GM12878 (cell line): Measurements from ENCODE around the gene IFT122.

Source experiments
- CBX5 ChIP-seq: sonication (generic); IDR thresholded peaks from 2 replicates; pipeline ENCODE4 v1.6.1; 2016; ENCODE audit warnings: low read depth, moderate library complexity, mild to moderate bottlenecking, inconsistent platforms
- CREB1 ChIP-seq: IDR thresholded peaks from 2 replicates; pipeline ENCODE4 v1.6.1; 2012; ENCODE audit warnings: low read depth, mild to moderate bottlenecking, inconsistent platforms
- CTCF ChIP-seq, 3 experiments: IDR thresholded peaks in 2 of 3; conservative IDR thresholded peaks in 1 of 3; 2 replicates each; pipeline ENCODE4 v1.5.1; 2011; ENCODE audit warnings: low read depth in 3 of 3, low read length in 3 of 3, mild to moderate bottlenecking in 3 of 3, control low read depth in 2 of 3, moderate library complexity in 2 of 3, inconsistent platforms in 1 of 3, mixed read lengths in 1 of 3; ENCODE audit not compliant: control insufficient read depth in 2 of 3, insufficient read depth in 1 of 3; ENCODE audit errors: extremely low read depth in 1 of 3
- EP300 ChIP-seq, 2 experiments: fragments of 150-350 bp in 1 of 2; IDR thresholded peaks; 2 replicates each; pipeline ENCODE4 v1.6.1; 2011 to 2012; ENCODE audit warnings: low read depth in 2 of 2, low read length in 2 of 2, borderline replicate concordance in 1 of 2, improper control_type of control experiment in 1 of 2, inconsistent platforms in 1 of 2; ENCODE audit not compliant: control insufficient read depth in 1 of 2
- PAX8 ChIP-seq: fragments of 450-650 bp; IDR thresholded peaks from 2 replicates; pipeline ENCODE4 v1.6.1; 2017; ENCODE audit warnings: mild to moderate bottlenecking, moderate library complexity
- ZBTB33 ChIP-seq: fragments of 450-650 bp; IDR thresholded peaks from 2 replicates; pipeline ENCODE4 v1.6.1; 2017; ENCODE audit warnings: mild to moderate bottlenecking
- ZBTB4 ChIP-seq: fragments of 450-650 bp; formaldehyde crosslinking; IDR thresholded peaks from 2 replicates; pipeline ENCODE4 v1.4.0; 2022; ENCODE audit warnings: mild to moderate bottlenecking, moderate library complexity
- ZNF274 ChIP-seq: IDR thresholded peaks from one replicate; pipeline ENCODE4 v1.8.0; 2011; ENCODE audit not compliant: insufficient read length, insufficient read depth

- TF ChIP-seq EP300 (IDR thresholded peaks at IDR 0.05; ENCODE audit: borderline replicate concordance in 1 of 2, control insufficient read depth in 1 of 2, low read depth in 2 of 2, low read length in 2 of 2) (no peak), ZNF274 (no peak), PAX8 (no peak), CBX5 (no peak), ZBTB4 (CRISPR knock-in tag) (no peak), ZBTB33 (no peak), CREB1 (no peak), CTCF (IDR thresholded peaks at IDR 0.05 in 2 of 3, conservative IDR thresholded peaks at IDR 0.05 in 1 of 3; ENCODE audit: control insufficient read depth in 2 of 3, extremely low read depth in 1 of 3, insufficient read depth in 1 of 3, low read depth in 3 of 3, low read length in 3 of 3) (no peak)
Measured at GRCh38 chr3:129536804-129537203, 96.8 kb downstream of the IFT122 start.
